Upper lobe of right lung (tissue), 1 donor: ENCODE measurements around the gene POLR2H. TPM values are rescaled to one million over a fixed set of nuclear protein-coding genes. Genes with fewer than 3 reads are reported as not detected.

Experiments used
- ATAC-seq: fragments of 200-7000 bp; cut with Tn5 transposase; one replicate; pipeline ENCODE4 v1.9.1; 2020; ENCODE audit warnings: mild to moderate bottlenecking, moderate library complexity
- DNase-seq: peaks from one replicate; pipeline ENCODE4 v3.0.0-alpha.2; 2020
- H3K27ac ChIP-seq: fragments of 200-600 bp; one replicate; pipeline ENCODE4 v1.8.0; 2022
- H3K27me3 ChIP-seq: fragments of 200-600 bp; one replicate; pipeline ENCODE4 v1.8.0; 2022; ENCODE audit warnings: mild to moderate bottlenecking
- H3K36me3 ChIP-seq: fragments of 200-600 bp; one replicate; pipeline ENCODE4 v1.8.0; 2022
- H3K4me1 ChIP-seq: fragments of 200-600 bp; one replicate; pipeline ENCODE4 v1.8.0; 2022
- H3K4me3 ChIP-seq: fragments of 200-600 bp; one replicate; pipeline ENCODE4 v1.8.0; 2022; ENCODE audit warnings: mild to moderate bottlenecking
- H3K9me3 ChIP-seq: fragments of 200-600 bp; one replicate; pipeline ENCODE4 v1.8.0; 2022
- CTCF ChIP-seq: fragments of 200-600 bp; IDR thresholded peaks from one replicate; pipeline ENCODE4 v1.8.0; 2022; ENCODE audit warnings: antibody characterized with exemption
- intact Hi-C: fragments of 100-400 bp; cut with DNase I; formaldehyde crosslinking; loops from one replicate; pipeline ENCODE4 v1.11.0; 2022
- total RNA-seq: library from RNA; stranded (reverse); fragmentation: NEBNext Ultra II Directional; extraction: Animal tissue kit (Norgen Biotek cat#: 25700); gene quantifications from one replicate; pipeline ENCODE4 v1.2.1, GENCODE V29; 2021
- donor health status: DM: no; HTN: yes; CAD: no; lungs with severe emphysema.

Gene POLR2H
- total RNA-seq, 1 donor from 2014 or later, result 63.2 TPM

GRCh38 chr3:184377882-184378445, 16.5 kb downstream of the POLR2H start, which contains the start of gene THPO:
Gene THPO (minus strand): TSS chr3:184378207. CDS start chr3:184376259, 1,948 bp downstream.
- Histone ChIP-seq H3K4me1 (peaks cover 12% of the 10 kb centered on the region), H3K9me3 (no peaks in the 10 kb centered on the region), H3K27ac (no peak within 1 kb of the TSS), H3K27me3 (peaks cover 25% of the 10 kb centered on the region), H3K36me3 (no peaks in the 10 kb centered on the region), H3K4me3 (no peak within 1 kb of the TSS)
- intact Hi-C loops, result loop anchor here (10.0 kb wide), 1 partner anchor 137 kb away; no protein-coding TSS in a partner anchor
- no peak for DNase-seq
- no peak for TF ChIP-seq CTCF
- peak; percentile 2 for ATAC-seq

- Histone ChIP-seq H3K27ac (no peak overlapping the region), H3K4me1 (peaks cover 12% of the 10 kb centered on the region), H3K27me3 (peaks cover 25% of the 10 kb centered on the region), H3K4me3 (no peak overlapping the region), H3K9me3 (no peaks in the 10 kb centered on the region), H3K36me3 (no peaks in the 10 kb centered on the region)
- no peak for DNase-seq
- no peak for ATAC-seq
- no peak for TF ChIP-seq CTCF
- intact Hi-C loops, result loop anchor here (10.0 kb wide), 1 partner anchor 136 kb away; no protein-coding TSS in a partner anchor
These were observed 17.3 kb downstream of the POLR2H start for GRCh38 chr3:184378651-184379357.

GRCh38 chr3:184379358-184380184, 18.1 kb downstream of the POLR2H start, which contains the start of gene CHRD:
Gene CHRD (plus strand): TSS chr3:184380054. CDS start chr3:184380319, 265 bp downstream.
- H3K27me3 ChIP-seq, result peaks cover 25% of the 10 kb centered on the region
- no peak for TF ChIP-seq CTCF
- H3K4me1 ChIP-seq, result peaks cover 12% of the 10 kb centered on the region
- peak within 1 kb of the TSS; percentile 36 for H3K27ac ChIP-seq
- no peaks in the 10 kb centered on the region for H3K36me3 ChIP-seq
- H3K9me3 ChIP-seq, result no peaks in the 10 kb centered on the region
- ATAC-seq, result peak; percentile 7
- intact Hi-C loops, result loop anchor here (10.0 kb wide), 1 partner anchor 135 kb away; no protein-coding TSS in a partner anchor
- peak within 1 kb of the TSS; percentile 48 for H3K4me3 ChIP-seq
- DNase-seq, result no peak

GRCh38 chr3:184380185-184380626, 18.7 kb downstream of the POLR2H start:
- no peaks in the 10 kb centered on the region for H3K36me3 ChIP-seq
- peaks cover 12% of the 10 kb centered on the region for H3K4me1 ChIP-seq
- TF ChIP-seq CTCF, result no peak
- ATAC-seq (peak; percentile 55), DNase-seq (peak; percentile 83)
- intact Hi-C loops, result no loop called here
- H3K27me3 ChIP-seq, result peaks cover 25% of the 10 kb centered on the region
- no peak overlapping the region for H3K27ac ChIP-seq
- H3K4me3 ChIP-seq, result peak overlapping the region; percentile 48
- H3K9me3 ChIP-seq, result no peaks in the 10 kb centered on the region

GRCh38 chr3:184380627-184381260, 19.2 kb downstream of the POLR2H start:
- ATAC-seq, result no peak
- H3K9me3 ChIP-seq, result no peaks in the 10 kb centered on the region
- no peak for DNase-seq
- no peaks in the 10 kb centered on the region for H3K36me3 ChIP-seq
- no peak for TF ChIP-seq CTCF
- H3K27ac ChIP-seq, result no peak overlapping the region
- peaks cover 25% of the 10 kb centered on the region for H3K27me3 ChIP-seq
- intact Hi-C loops, result no loop called here
- peaks cover 12% of the 10 kb centered on the region for H3K4me1 ChIP-seq
- peak overlapping the region; percentile 48 for H3K4me3 ChIP-seq
